D721Med (cell line): Measurements from ENCODE around the gene CHD9.
"Not testable (repeated sequence)": the region's sequence is repeated elsewhere in the genome, so short reads cannot be mapped to it uniquely, and the experiment has no call there.

Experiments used
- DNase-seq: peaks from one replicate; pipeline ENCODE4 v3.0.0; 2011; ENCODE audit warnings: low spot score; ENCODE audit not compliant: insufficient read length
- FAIRE-seq: peaks from 2 replicates; lab custom pipeline; 2011; peaks lifted over from hg19 to GRCh38; lab: Jason Lieb, UNC
- CTCF ChIP-seq: IDR thresholded peaks from 2 replicates; pipeline ENCODE4 v1.5.1; 2012; ENCODE audit warnings: mild to moderate bottlenecking, control low read depth; ENCODE audit not compliant: insufficient read depth; ENCODE audit errors: missing control alignments

Gene CHD9

DNA sequence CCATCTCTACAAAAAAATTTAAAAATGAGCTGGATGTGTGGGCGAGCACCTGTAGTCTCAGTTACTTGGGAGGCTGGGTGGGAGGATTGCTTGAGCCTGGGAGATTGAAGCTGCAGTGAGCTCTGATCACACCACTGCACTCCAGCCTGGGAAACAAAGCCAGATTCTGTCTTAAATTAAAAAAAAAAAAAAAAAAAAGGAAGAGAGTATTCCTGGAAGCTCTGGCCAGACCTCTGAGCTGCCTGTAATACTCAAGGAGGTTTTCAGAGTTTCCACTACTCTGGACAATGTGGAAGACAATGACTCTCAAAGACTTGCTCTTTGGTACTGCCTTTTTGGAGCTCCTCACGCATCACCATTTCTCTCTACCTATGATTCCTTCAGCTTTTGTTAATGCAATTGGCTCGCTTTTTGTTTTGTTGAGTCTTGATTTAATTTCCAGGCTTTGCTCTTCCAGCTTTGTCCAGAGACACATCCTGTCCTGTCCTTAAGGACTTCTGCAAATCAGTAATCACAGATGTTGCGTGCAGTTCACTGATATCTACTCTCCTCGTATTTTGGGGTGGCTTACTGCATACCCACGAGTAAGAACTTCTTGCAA is 10.8 kb downstream of the CHD9 start:
- no peak for DNase-seq
- no peak for TF ChIP-seq CTCF
- FAIRE-seq = no peak

DNA sequence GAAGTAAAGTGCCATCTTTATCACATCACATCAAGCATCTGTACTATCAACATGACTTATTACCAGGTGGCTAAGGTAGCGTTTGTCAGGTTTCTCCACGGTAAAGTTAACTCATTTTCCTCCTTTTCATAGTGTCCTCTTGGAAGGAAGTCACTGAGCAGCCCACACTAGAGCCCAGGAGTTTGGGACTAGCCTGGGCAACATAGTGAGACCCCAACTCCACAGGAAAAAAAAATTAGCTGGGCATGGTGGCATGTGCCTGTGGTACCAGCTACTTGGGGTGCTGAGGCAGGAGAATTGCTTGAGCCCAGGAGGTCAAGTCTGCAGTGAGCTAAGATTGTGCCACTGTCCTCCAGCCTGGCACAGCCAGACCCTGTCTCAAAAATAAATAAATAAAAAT is 12.9 kb downstream of the CHD9 start:
- FAIRE-seq (no peak), DNase-seq (no peak)
- TF ChIP-seq CTCF = no peak

- no peak for TF ChIP-seq CTCF
- FAIRE-seq (no peak), DNase-seq (no peak)
Observed at GRCh38 chr16:53068423-53068833, 13.6 kb downstream of the CHD9 start.

DNA sequence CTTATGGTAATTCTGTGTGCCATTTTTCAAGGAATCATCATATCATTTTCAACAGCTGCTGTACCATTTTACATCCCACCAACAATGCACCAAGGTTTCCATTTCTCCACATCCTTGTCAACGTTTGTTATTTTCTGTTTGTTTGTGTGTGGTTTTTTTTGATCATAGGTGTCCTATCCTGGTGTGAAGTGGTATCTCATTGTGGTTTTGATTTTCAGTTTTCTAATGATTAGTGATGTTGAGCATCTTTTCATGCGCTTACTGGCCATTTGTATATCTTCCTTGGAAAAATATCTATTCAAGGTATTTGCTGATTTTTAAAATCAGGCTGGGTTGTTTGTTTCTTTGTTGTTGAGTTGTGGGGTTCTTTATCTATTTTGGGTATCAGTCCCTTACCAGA is 15.0 kb downstream of the CHD9 start:
- TF ChIP-seq CTCF = no peak
- no peak for FAIRE-seq

DNA sequence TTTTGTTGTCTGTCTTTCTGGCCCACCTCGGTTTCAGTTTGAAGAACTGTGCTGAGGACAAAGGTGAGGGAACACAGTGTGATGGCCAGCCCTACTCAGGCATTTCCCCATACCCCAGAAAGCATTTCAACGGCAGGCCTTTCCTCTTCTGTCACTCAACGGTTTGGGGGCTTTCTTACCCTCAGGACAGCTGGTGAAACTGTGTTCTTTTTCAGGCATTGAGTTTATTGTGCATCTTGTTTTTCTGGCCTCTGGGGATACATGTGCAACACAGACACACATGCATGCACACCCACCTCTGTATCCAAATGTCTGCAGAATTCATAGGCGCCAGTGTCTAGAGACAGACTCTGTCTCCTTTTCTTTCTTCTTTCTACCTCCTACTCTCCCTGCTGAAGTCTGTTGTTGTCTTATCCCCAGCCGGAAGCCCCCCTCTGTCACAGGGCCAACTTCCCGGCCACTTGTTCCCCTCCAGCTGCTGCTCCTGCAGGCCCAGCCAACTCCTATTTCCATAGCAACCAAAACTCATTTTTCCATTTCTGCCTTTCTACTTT is 17.0 kb downstream of the CHD9 start:
- no peak for DNase-seq
- FAIRE-seq = no peak
- no peak for TF ChIP-seq CTCF

More for the DNA sequence above, 15.0 kb downstream of the CHD9 start:
- no peak for DNase-seq

DNA sequence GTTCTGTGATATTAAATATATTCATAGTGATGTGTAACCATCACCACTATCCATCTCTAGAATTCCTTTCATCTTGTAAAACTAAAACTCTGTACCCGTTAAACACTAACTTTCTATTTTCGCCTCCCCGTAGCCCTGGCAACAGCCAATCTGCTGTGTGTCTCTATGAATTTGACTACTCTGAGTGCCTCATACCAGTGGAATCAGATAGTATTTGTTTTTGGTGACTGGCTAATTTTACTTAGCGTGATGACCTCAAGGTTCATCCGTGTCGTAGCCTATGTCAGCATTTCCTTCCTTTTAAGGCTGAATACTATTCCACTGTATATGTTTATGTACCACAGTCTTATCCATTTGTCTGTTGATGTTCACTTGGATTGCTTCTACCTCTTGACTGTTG is 18.2 kb downstream of the CHD9 start:
- no peak for DNase-seq
- FAIRE-seq = no peak
- TF ChIP-seq CTCF = no peak

DNA sequence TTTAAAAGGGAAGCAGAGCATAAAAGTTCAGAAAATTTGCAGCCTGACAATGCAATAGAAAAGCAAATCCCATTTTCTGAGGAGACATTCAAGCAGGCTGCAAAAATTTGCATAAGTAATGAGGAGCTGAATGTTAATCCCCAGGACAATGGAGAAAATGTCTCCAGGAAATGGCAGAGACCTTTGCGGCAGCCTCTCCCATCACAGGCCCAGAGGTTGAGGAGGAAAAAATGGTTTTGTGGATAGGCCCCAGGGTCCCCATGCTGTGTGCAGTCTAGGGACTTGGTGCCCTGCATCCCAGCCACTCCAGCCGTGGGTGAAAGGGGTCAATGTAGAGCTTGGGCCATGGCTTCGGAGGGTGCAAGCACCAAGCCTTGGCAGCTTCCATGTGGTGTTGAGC is 19.5 kb downstream of the CHD9 start:
- DNase-seq, FAIRE-seq: not testable (repeated sequence)

- not testable (repeated sequence) for FAIRE-seq, DNase-seq
Observed at GRCh38 chr16:53075461-53075860, 20.7 kb downstream of the CHD9 start.
